T-helper 1 cell treated with Interleukin-12 subunit alpha and Interleukin-12 subunit beta and Interleukin-4 antibody, amounts not matched to agents 30 μg/mL and 1 μg/mL, for 36 hours (primary cell): ENCODE measurements around the gene B3GNT3.

Experiments
- H3K27ac Mint-ChIP-seq: one replicate; pipeline ENCODE4 v1.8.0; 2021; ENCODE audit warnings: mild to moderate bottlenecking, mixed read lengths
- H3K27me3 Mint-ChIP-seq: one replicate; pipeline ENCODE4 v1.8.0; 2021; ENCODE audit warnings: low read depth, mixed read lengths
- H3K36me3 Mint-ChIP-seq: one replicate; pipeline ENCODE4 v1.8.0; 2021; ENCODE audit warnings: low read depth, mixed read lengths
- H3K4me1 Mint-ChIP-seq: one replicate; pipeline ENCODE4 v1.8.0; 2021; ENCODE audit warnings: low read depth, mixed read lengths
- H3K4me3 Mint-ChIP-seq: one replicate; pipeline ENCODE4 v1.8.0; 2021; ENCODE audit warnings: mild to moderate bottlenecking, moderate library complexity, mixed read lengths
- H3K9me3 Mint-ChIP-seq: one replicate; pipeline ENCODE4 v1.8.0; 2021; ENCODE audit warnings: mixed read lengths

Gene B3GNT3

GRCh38 chr19:17830567-17831418, 35.9 kb downstream of the B3GNT3 start:
- H3K9me3 Mint-ChIP-seq = no peaks in the 10 kb centered on the region
- H3K27ac Mint-ChIP-seq = peak overlapping the region; percentile 36
- no peak overlapping the region for H3K4me3 Mint-ChIP-seq
- H3K36me3 Mint-ChIP-seq = peaks cover 58% of the 10 kb centered on the region
- peaks cover 19% of the 10 kb centered on the region for H3K4me1 Mint-ChIP-seq
- no peaks in the 10 kb centered on the region for H3K27me3 Mint-ChIP-seq

- H3K27ac Mint-ChIP-seq = no peak overlapping the region
- peaks cover 20% of the 10 kb centered on the region for H3K4me1 Mint-ChIP-seq
Observed at GRCh38 chr19:17831419-17831888, 36.5 kb downstream of the B3GNT3 start.

GRCh38 chr19:17832443-17833208, 37.7 kb downstream of the B3GNT3 start:
- H3K27me3 Mint-ChIP-seq = no peaks in the 10 kb centered on the region
- H3K4me1 Mint-ChIP-seq = peaks cover 23% of the 10 kb centered on the region
- peaks cover 64% of the 10 kb centered on the region for H3K36me3 Mint-ChIP-seq
- H3K27ac Mint-ChIP-seq = no peak overlapping the region
- no peak overlapping the region for H3K4me3 Mint-ChIP-seq
- H3K9me3 Mint-ChIP-seq = no peaks in the 10 kb centered on the region

More at GRCh38 chr19:17831419-17831888, 36.5 kb downstream of the B3GNT3 start:
- Mint-ChIP-seq H3K27me3 (no peaks in the 10 kb centered on the region), H3K4me3 (no peak overlapping the region), H3K36me3 (peaks cover 61% of the 10 kb centered on the region), H3K9me3 (no peaks in the 10 kb centered on the region)

GRCh38 chr19:17834350-17835181, 39.6 kb downstream of the B3GNT3 start:
- no peak overlapping the region for H3K27ac Mint-ChIP-seq
- H3K36me3 Mint-ChIP-seq = peaks cover 73% of the 10 kb centered on the region
- no peaks in the 10 kb centered on the region for H3K9me3 Mint-ChIP-seq
- H3K27me3 Mint-ChIP-seq = no peaks in the 10 kb centered on the region
- no peak overlapping the region for H3K4me3 Mint-ChIP-seq
- peaks cover 22% of the 10 kb centered on the region for H3K4me1 Mint-ChIP-seq

GRCh38 chr19:17835182-17836006, 40.5 kb downstream of the B3GNT3 start:
- H3K27me3 Mint-ChIP-seq = no peaks in the 10 kb centered on the region
- H3K9me3 Mint-ChIP-seq = no peaks in the 10 kb centered on the region
- H3K4me1 Mint-ChIP-seq = peaks cover 20% of the 10 kb centered on the region
- H3K27ac Mint-ChIP-seq = peak overlapping the region; percentile 32
- H3K36me3 Mint-ChIP-seq = peaks cover 71% of the 10 kb centered on the region
- no peak overlapping the region for H3K4me3 Mint-ChIP-seq

- Mint-ChIP-seq H3K27me3 (no peaks in the 10 kb centered on the region), H3K4me3 (no peak overlapping the region), H3K36me3 (peaks cover 69% of the 10 kb centered on the region), H3K4me1 (peaks cover 23% of the 10 kb centered on the region), H3K27ac (peak overlapping the region; percentile 63), H3K9me3 (no peaks in the 10 kb centered on the region)
Observed at GRCh38 chr19:17836530-17836929, 41.6 kb downstream of the B3GNT3 start.

GRCh38 chr19:17837972-17838371, 43.0 kb downstream of the B3GNT3 start:
- H3K9me3 Mint-ChIP-seq = no peaks in the 10 kb centered on the region
- H3K27me3 Mint-ChIP-seq = no peaks in the 10 kb centered on the region
- H3K4me1 Mint-ChIP-seq = peaks cover 21% of the 10 kb centered on the region
- no peak overlapping the region for H3K4me3 Mint-ChIP-seq
- H3K27ac Mint-ChIP-seq = no peak overlapping the region
- H3K36me3 Mint-ChIP-seq = peaks cover 64% of the 10 kb centered on the region

GRCh38 chr19:17840019-17840418, 45.1 kb downstream of the B3GNT3 start:
- H3K27ac Mint-ChIP-seq = no peak overlapping the region
- no peak overlapping the region for H3K4me3 Mint-ChIP-seq
- H3K27me3 Mint-ChIP-seq = no peaks in the 10 kb centered on the region
- H3K9me3 Mint-ChIP-seq = no peaks in the 10 kb centered on the region
- H3K4me1 Mint-ChIP-seq = peaks cover 29% of the 10 kb centered on the region
- H3K36me3 Mint-ChIP-seq = peaks cover 72% of the 10 kb centered on the region

- peaks cover 33% of the 10 kb centered on the region for H3K4me1 Mint-ChIP-seq
- H3K27ac Mint-ChIP-seq = no peak overlapping the region
- no peaks in the 10 kb centered on the region for H3K9me3 Mint-ChIP-seq
- no peaks in the 10 kb centered on the region for H3K27me3 Mint-ChIP-seq
- no peak overlapping the region for H3K4me3 Mint-ChIP-seq
- peaks cover 72% of the 10 kb centered on the region for H3K36me3 Mint-ChIP-seq
Observed at GRCh38 chr19:17841371-17841809, 46.5 kb downstream of the B3GNT3 start.

- no peak overlapping the region for H3K27ac Mint-ChIP-seq
- H3K27me3 Mint-ChIP-seq = no peaks in the 10 kb centered on the region
- peaks cover 30% of the 10 kb centered on the region for H3K4me1 Mint-ChIP-seq
- H3K4me3 Mint-ChIP-seq = no peak overlapping the region
- H3K36me3 Mint-ChIP-seq = peaks cover 70% of the 10 kb centered on the region
- H3K9me3 Mint-ChIP-seq = no peaks in the 10 kb centered on the region
Observed at GRCh38 chr19:17841810-17842662, 47.1 kb downstream of the B3GNT3 start.

- Mint-ChIP-seq H3K36me3 (peaks cover 64% of the 10 kb centered on the region), H3K4me3 (no peak overlapping the region), H3K27me3 (no peaks in the 10 kb centered on the region), H3K9me3 (no peaks in the 10 kb centered on the region), H3K27ac (no peak overlapping the region), H3K4me1 (peaks cover 29% of the 10 kb centered on the region)
Observed at GRCh38 chr19:17842663-17843291, 47.8 kb downstream of the B3GNT3 start.

GRCh38 chr19:17843292-17843827, 48.4 kb downstream of the B3GNT3 start:
- peaks cover 58% of the 10 kb centered on the region for H3K36me3 Mint-ChIP-seq
- H3K27me3 Mint-ChIP-seq = no peaks in the 10 kb centered on the region
- peak overlapping the region; percentile 65 for H3K27ac Mint-ChIP-seq
- H3K4me1 Mint-ChIP-seq = peaks cover 31% of the 10 kb centered on the region
- H3K4me3 Mint-ChIP-seq = peak overlapping the region; percentile 25
- H3K9me3 Mint-ChIP-seq = no peaks in the 10 kb centered on the region
